CD4-positive, alpha-beta memory T cell (primary cell): ENCODE measurements around the gene HMHB1. TPM values are rescaled to one million over a fixed set of nuclear protein-coding genes. Genes with fewer than 3 reads are reported as not detected.
A peak's percentile ranks its signal among the peaks of the same experiment; 100 is the strongest.

Experiments
- CTCF ChIA-PET: fragments of 350-600 bp; sonication (Branson Sonifier 250); formaldehyde crosslinking; loops from one replicate; lab custom pipeline; 2021; ENCODE audit warnings: inconsistent platforms; ENCODE audit not compliant: partially characterized antibody; lab: Charles Lee
- POLR2A ChIA-PET: fragments of 350-600 bp; sonication (Branson Sonifier 250); formaldehyde crosslinking; loops from one replicate; lab custom pipeline; 2021; ENCODE audit not compliant: partially characterized antibody; lab: Charles Lee
- DNase-seq, 5 donors: peaks; one replicate each; pipeline versions ENCODE4 v3.0.0 to v3.0.0-alpha.2; 2020 to 2022; ENCODE audit warnings: mixed read lengths in 1 of 5
- H3K27ac ChIP-seq: one replicate; pipeline ENCODE4 v1.7.0; 2013; ENCODE audit warnings: low read depth, low read length
- H3K27me3 ChIP-seq: 2 replicates; pipeline ENCODE4 v1.7.0; 2013; ENCODE audit warnings: mild to moderate bottlenecking, low read length, moderate library complexity; ENCODE audit not compliant: insufficient read depth
- H3K36me3 ChIP-seq: 2 replicates; pipeline ENCODE4 v1.7.0; 2013; ENCODE audit warnings: mild to moderate bottlenecking, low read length, moderate library complexity; ENCODE audit not compliant: insufficient read depth
- H3K4me1 ChIP-seq: 2 replicates; pipeline ENCODE4 v1.7.0; 2013; ENCODE audit warnings: mild to moderate bottlenecking, low read length, moderate library complexity; ENCODE audit not compliant: insufficient read depth
- H3K4me3 ChIP-seq, 2 donors: one replicate each; pipeline ENCODE4 v1.7.0; 2013; ENCODE audit warnings: low read length in 2 of 2, mild to moderate bottlenecking in 1 of 2
- H3K9me3 ChIP-seq, 2 donors: one replicate each; pipeline ENCODE4 v1.7.0; 2013; ENCODE audit warnings: low read length in 2 of 2, control low read depth in 1 of 2; ENCODE audit not compliant: control insufficient read depth in 1 of 2
- H3K27ac Mint-ChIP-seq, 7 donors: one replicate each; pipeline ENCODE4 v1.8.0; 2020 to 2021; ENCODE audit warnings: mixed read lengths in 7 of 7, mild to moderate bottlenecking in 6 of 7, inconsistent platforms in 3 of 7, moderate library complexity in 3 of 7
- H3K27me3 Mint-ChIP-seq, 2 donors: one replicate each; pipeline ENCODE4 v1.8.0; 2020 to 2021; ENCODE audit warnings: mixed read lengths in 2 of 2
- H3K36me3 Mint-ChIP-seq, 2 donors: one replicate each; pipeline ENCODE4 v1.8.0; 2020 to 2021; ENCODE audit warnings: mixed read lengths in 2 of 2, inconsistent platforms in 1 of 2, mild to moderate bottlenecking in 1 of 2
- H3K4me1 Mint-ChIP-seq, 4 donors: one replicate each; pipeline ENCODE4 v1.8.0; 2020 to 2021; ENCODE audit warnings: mixed read lengths in 4 of 4, mild to moderate bottlenecking in 1 of 4
- H3K4me3 Mint-ChIP-seq, 8 donors: one replicate each; pipeline ENCODE4 v1.8.0; 2020 to 2021; ENCODE audit warnings: mixed read lengths in 8 of 8, mild to moderate bottlenecking in 7 of 8, moderate library complexity in 6 of 8, inconsistent platforms in 3 of 8
- H3K9me3 Mint-ChIP-seq, 8 donors: one replicate each; pipeline ENCODE4 v1.8.0; 2020 to 2021; ENCODE audit warnings: mixed read lengths in 8 of 8, mild to moderate bottlenecking in 5 of 8, inconsistent platforms in 3 of 8, moderate library complexity in 1 of 8
- intact Hi-C: fragments of 100-400 bp; cut with micrococcal nuclease; formaldehyde crosslinking; loops from one replicate; pipeline ENCODE4 v1.15.1; 2023
- polyA plus RNA-seq, 2 donors: library from polyadenylated mRNA; unstranded; fragments of 300-500 nt; fragmentation: Illumina TruSeq; gene quantifications; one replicate each; pipeline ENCODE4 v1.2.3, GENCODE V29; 2021
- total RNA-seq, 2 experiments: library from RNA; stranded (reverse); gene quantifications; one replicate each; pipeline ENCODE4 v1.2.3, GENCODE V29; 2021

The HMHB1 gene
- total and polyA plus RNA-seq, 4 experiments from 2014 or later = not detected

GRCh38 chr5:143826951-143827444, 15.0 kb downstream of the HMHB1 start:
- POLR2A ChIA-PET = interaction anchor here (2.0 kb wide), 1 partner anchor 825 kb away, joined by 8 read pairs; no protein-coding TSS in a partner anchor
- Mint-ChIP-seq H3K27me3 (no peaks in the 10 kb centered on the region), H3K4me3 (no peak overlapping the region), H3K27ac (peak overlapping the region in 1 of 7 donors; percentile 5), H3K36me3 (no peaks in the 10 kb centered on the region), H3K9me3 (no peaks in the 10 kb centered on the region), H3K4me1 (peaks cover 16 to 19% (median 17%) of the 10 kb centered on the region in 4 donors)
- DNase-seq = no peak
- H3K4me1 ChIP-seq = peaks cover 27% of the 10 kb centered on the region
- CTCF ChIA-PET = interaction anchor here (0.9 to 8.3 kb wide), 11 partner anchors 9 to 1114 kb away, joined by 3 to 87 read pairs (median 11); no protein-coding TSS in a partner anchor
- H3K27me3 ChIP-seq = no peaks in the 10 kb centered on the region
- no peaks in the 10 kb centered on the region for H3K9me3 ChIP-seq
- H3K36me3 ChIP-seq = no peaks in the 10 kb centered on the region
- H3K4me3 ChIP-seq = no peak overlapping the region
- no peak overlapping the region for H3K27ac ChIP-seq
- intact Hi-C loops = loop anchor here (5.0 to 10.0 kb wide), 3 partner anchors 140 to 602 kb away; no protein-coding TSS in a partner anchor

GRCh38 chr5:143828710-143829109, 16.7 kb downstream of the HMHB1 start:
- CTCF ChIA-PET = interaction anchor here (1.3 to 8.3 kb wide), 6 partner anchors 8 to 905 kb away, joined by 3 to 87 read pairs (median 18); no protein-coding TSS in a partner anchor
- peak in 4 of 5 donors; percentile 11 to 33 (median 22) for DNase-seq
- Mint-ChIP-seq H3K4me1 (peaks cover 16 to 19% (median 17%) of the 10 kb centered on the region in 4 donors), H3K27ac (peak overlapping the region; percentile 0 to 91 (median 62)), H3K27me3 (no peaks in the 10 kb centered on the region), H3K36me3 (no peaks in the 10 kb centered on the region), H3K9me3 (no peaks in the 10 kb centered on the region), H3K4me3 (peak overlapping the region; percentile 51 to 79 (median 68))
- H3K9me3 ChIP-seq = no peaks in the 10 kb centered on the region
- no peaks in the 10 kb centered on the region for H3K27me3 ChIP-seq
- H3K4me1 ChIP-seq = peaks cover 27% of the 10 kb centered on the region
- H3K4me3 ChIP-seq = peak overlapping the region; percentile 7 to 34
- H3K27ac ChIP-seq = no peak overlapping the region
- POLR2A ChIA-PET = interaction anchor here (1.1 to 2.0 kb wide), 5 partner anchors 9 to 826 kb away, joined by 4 to 8 read pairs (median 7); no protein-coding TSS in a partner anchor
- no peaks in the 10 kb centered on the region for H3K36me3 ChIP-seq
- intact Hi-C loops = loop anchor here (5.0 to 10.0 kb wide), 3 partner anchors 139 to 604 kb away; no protein-coding TSS in a partner anchor

GRCh38 chr5:143833177-143833576, 21.2 kb downstream of the HMHB1 start:
- no peaks in the 10 kb centered on the region for H3K27me3 Mint-ChIP-seq
- H3K36me3 Mint-ChIP-seq = no peaks in the 10 kb centered on the region
- Histone ChIP-seq H3K9me3 (no peaks in the 10 kb centered on the region), H3K4me1 (peaks cover 10% of the 10 kb centered on the region), H3K27ac (no peak overlapping the region), H3K27me3 (no peaks in the 10 kb centered on the region), H3K4me3 (no peak overlapping the region), H3K36me3 (no peaks in the 10 kb centered on the region)
- no peaks in the 10 kb centered on the region for H3K9me3 Mint-ChIP-seq
- CTCF ChIA-PET = interaction anchor here (1.3 kb wide), 1 partner anchor 120 kb away, joined by 3 read pairs; no protein-coding TSS in a partner anchor
- no peak overlapping the region for H3K4me3 Mint-ChIP-seq
- peaks cover 8 to 9% (median 8%) of the 10 kb centered on the region in 4 donors for H3K4me1 Mint-ChIP-seq
- H3K27ac Mint-ChIP-seq = no peak overlapping the region
- intact Hi-C loops = no loop called here
- no peak for DNase-seq
- POLR2A ChIA-PET = no interaction called here

- ChIA-PET CTCF (interaction anchor here (4.3 kb wide), 1 partner anchor 8 kb away, joined by 23 read pairs; no protein-coding TSS in a partner anchor), POLR2A (no interaction called here)
- no peaks in the 10 kb centered on the region for H3K9me3 ChIP-seq
- H3K36me3 Mint-ChIP-seq = no peaks in the 10 kb centered on the region
- DNase-seq = no peak
- H3K9me3 Mint-ChIP-seq = no peaks in the 10 kb centered on the region
- H3K27ac Mint-ChIP-seq = no peak overlapping the region
- peaks cover 0 to 2% (median 0%) of the 10 kb centered on the region in 4 donors for H3K4me1 Mint-ChIP-seq
- no peak overlapping the region for H3K4me3 ChIP-seq
- intact Hi-C loops = no loop called here
- no peaks in the 10 kb centered on the region for H3K36me3 ChIP-seq
- no peak overlapping the region for H3K27ac ChIP-seq
- H3K4me1 ChIP-seq = no peaks in the 10 kb centered on the region
- peaks cover 0 to 1% of the 10 kb centered on the region in 2 donors for H3K27me3 Mint-ChIP-seq
- no peak overlapping the region for H3K4me3 Mint-ChIP-seq
- H3K27me3 ChIP-seq = no peaks in the 10 kb centered on the region
Measured at GRCh38 chr5:143835251-143835650, 23.3 kb downstream of the HMHB1 start.

- Mint-ChIP-seq H3K27me3 (peaks cover 0 to 1% of the 10 kb centered on the region in 2 donors), H3K4me3 (no peak overlapping the region), H3K4me1 (peaks cover 0 to 2% (median 0%) of the 10 kb centered on the region in 4 donors), H3K27ac (no peak overlapping the region), H3K9me3 (no peaks in the 10 kb centered on the region), H3K36me3 (no peaks in the 10 kb centered on the region)
- H3K4me1 ChIP-seq = no peaks in the 10 kb centered on the region
- no peaks in the 10 kb centered on the region for H3K36me3 ChIP-seq
- no peak for DNase-seq
- no peaks in the 10 kb centered on the region for H3K27me3 ChIP-seq
- intact Hi-C loops = no loop called here
- H3K9me3 ChIP-seq = no peaks in the 10 kb centered on the region
- H3K27ac ChIP-seq = no peak overlapping the region
- ChIA-PET CTCF (interaction anchor here (1.3 to 4.3 kb wide), 2 partner anchors 9 to 913 kb away, joined by 3 to 23 read pairs; no protein-coding TSS in a partner anchor), POLR2A (no interaction called here)
- H3K4me3 ChIP-seq = no peak overlapping the region
Measured at GRCh38 chr5:143836161-143836725, 24.3 kb downstream of the HMHB1 start.

GRCh38 chr5:143837306-143837848, 25.4 kb downstream of the HMHB1 start:
- H3K4me3 ChIP-seq = no peak overlapping the region
- H3K27me3 ChIP-seq = no peaks in the 10 kb centered on the region
- H3K9me3 ChIP-seq = no peaks in the 10 kb centered on the region
- H3K27ac Mint-ChIP-seq = no peak overlapping the region
- H3K36me3 Mint-ChIP-seq = no peaks in the 10 kb centered on the region
- intact Hi-C loops = no loop called here
- no peak overlapping the region for H3K27ac ChIP-seq
- DNase-seq = no peak
- ChIA-PET CTCF (interaction anchor here (0.9 to 4.3 kb wide), 3 partner anchors 11 to 914 kb away, joined by 3 to 23 read pairs (median 3); no protein-coding TSS in a partner anchor), POLR2A (interaction anchor here (1.1 kb wide), 1 partner anchor 9 kb away, joined by 4 read pairs; no protein-coding TSS in a partner anchor)
- peaks cover 0 to 1% of the 10 kb centered on the region in 2 donors for H3K27me3 Mint-ChIP-seq
- H3K4me3 Mint-ChIP-seq = no peak overlapping the region
- no peaks in the 10 kb centered on the region for H3K36me3 ChIP-seq
- no peaks in the 10 kb centered on the region for H3K9me3 Mint-ChIP-seq
- H3K4me1 Mint-ChIP-seq = peaks cover 0 to 2% (median 0%) of the 10 kb centered on the region in 4 donors
- no peaks in the 10 kb centered on the region for H3K4me1 ChIP-seq

GRCh38 chr5:143841446-143841845, 29.5 kb downstream of the HMHB1 start:
- Histone ChIP-seq H3K4me3 (no peak overlapping the region), H3K27ac (no peak overlapping the region), H3K9me3 (no peaks in the 10 kb centered on the region), H3K4me1 (no peaks in the 10 kb centered on the region), H3K36me3 (no peaks in the 10 kb centered on the region), H3K27me3 (no peaks in the 10 kb centered on the region)
- no peaks in the 10 kb centered on the region for H3K36me3 Mint-ChIP-seq
- no peak overlapping the region for H3K27ac Mint-ChIP-seq
- intact Hi-C loops = no loop called here
- POLR2A ChIA-PET = no interaction called here
- peaks cover 0 to 5% of the 10 kb centered on the region in 2 donors for H3K27me3 Mint-ChIP-seq
- no peak overlapping the region for H3K4me3 Mint-ChIP-seq
- CTCF ChIA-PET = interaction anchor here (0.9 to 1.7 kb wide), 2 partner anchors 14 to 351 kb away, joined by 3 read pairs; no protein-coding TSS in a partner anchor
- H3K4me1 Mint-ChIP-seq = peaks cover 0 to 2% (median 0%) of the 10 kb centered on the region in 4 donors
- no peak for DNase-seq
- no peaks in the 10 kb centered on the region for H3K9me3 Mint-ChIP-seq
